ENCODE measurements around the gene RNF157. TPM values are rescaled to one million over a fixed set of nuclear protein-coding genes. Genes with fewer than 3 reads are reported as not detected.

RNF157 gene
- total RNA-seq, 1 experiment from 2014 or later = 29.3 TPM

DNA sequence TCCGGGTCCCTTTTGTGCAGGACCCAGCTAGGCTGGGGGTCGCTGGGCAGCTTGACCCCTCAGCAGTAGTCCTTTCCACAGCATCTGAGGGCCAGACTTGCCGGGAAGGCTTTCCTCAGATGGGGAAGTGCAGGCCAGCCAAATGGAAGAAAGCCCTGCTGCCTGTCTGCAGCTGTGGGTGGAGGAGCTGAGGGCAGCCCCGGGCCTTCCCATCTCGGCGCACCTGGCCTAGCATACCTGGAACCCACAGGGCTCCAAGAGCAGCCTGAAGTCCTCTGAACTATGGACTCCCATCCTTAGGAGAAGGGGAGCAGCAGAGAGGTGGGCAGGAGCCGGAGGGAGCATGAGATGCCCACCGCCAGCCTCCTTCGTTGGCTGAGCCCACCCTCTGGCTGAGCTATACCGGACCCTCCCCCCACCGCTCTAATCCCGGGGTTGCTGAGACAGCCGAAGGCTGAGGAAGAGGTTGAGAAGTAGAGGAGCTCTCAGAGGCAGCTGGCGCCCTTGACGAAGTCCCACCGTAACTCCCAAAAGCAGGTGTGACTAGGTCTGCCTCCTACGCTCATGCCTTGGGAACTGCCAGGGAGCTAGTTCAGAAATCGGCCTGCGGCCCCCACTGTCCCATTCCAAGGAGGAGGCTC is 38.1 kb upstream of the RNF157 start:
- Mint-ChIP-seq H3K4me3 (ENCODE audit: unreplicated experiment) (no peak overlapping the region), H3K27ac (ENCODE audit: unreplicated experiment) (no peak overlapping the region), H3K4me1 (ENCODE audit: low read depth, unreplicated experiment) (peaks cover 5% of the 10 kb centered on the region), H3K9me3 (ENCODE audit: unreplicated experiment) (no peaks in the 10 kb centered on the region), H3K27me3 (ENCODE audit: insufficient read depth, unreplicated experiment) (no peaks in the 10 kb centered on the region), H3K36me3 (ENCODE audit: insufficient read depth, unreplicated experiment) (peaks cover 10% of the 10 kb centered on the region)
- TF ChIP-seq, protein P1, sequence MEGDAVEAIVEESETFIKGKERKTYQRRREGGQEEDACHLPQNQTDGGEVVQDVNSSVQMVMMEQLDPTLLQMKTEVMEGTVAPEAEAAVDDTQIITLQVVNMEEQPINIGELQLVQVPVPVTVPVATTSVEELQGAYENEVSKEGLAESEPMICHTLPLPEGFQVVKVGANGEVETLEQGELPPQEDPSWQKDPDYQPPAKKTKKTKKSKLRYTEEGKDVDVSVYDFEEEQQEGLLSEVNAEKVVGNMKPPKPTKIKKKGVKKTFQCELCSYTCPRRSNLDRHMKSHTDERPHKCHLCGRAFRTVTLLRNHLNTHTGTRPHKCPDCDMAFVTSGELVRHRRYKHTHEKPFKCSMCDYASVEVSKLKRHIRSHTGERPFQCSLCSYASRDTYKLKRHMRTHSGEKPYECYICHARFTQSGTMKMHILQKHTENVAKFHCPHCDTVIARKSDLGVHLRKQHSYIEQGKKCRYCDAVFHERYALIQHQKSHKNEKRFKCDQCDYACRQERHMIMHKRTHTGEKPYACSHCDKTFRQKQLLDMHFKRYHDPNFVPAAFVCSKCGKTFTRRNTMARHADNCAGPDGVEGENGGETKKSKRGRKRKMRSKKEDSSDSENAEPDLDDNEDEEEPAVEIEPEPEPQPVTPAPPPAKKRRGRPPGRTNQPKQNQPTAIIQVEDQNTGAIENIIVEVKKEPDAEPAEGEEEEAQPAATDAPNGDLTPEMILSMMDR (IDR thresholded peaks at IDR 0.05; ENCODE audit: insufficient read depth in 1 of 2, low read depth in 1 of 2, low read length in 1 of 2, severe bottlenecking in 1 of 2, unreplicated experiment in 1 of 2) = no peak
- POLR2A ChIA-PET = interaction anchor here (0.6 kb wide), 1 partner anchor 271 kb away, joined by 3 read pairs; no protein-coding TSS in a partner anchor
- DNase-seq = no peak
- no peak overlapping the region for H3K4me3 ChIP-seq (ENCODE audit: low read depth, low read length)
- no TSS peak for BruUV-seq (replicated peaks)
- no peaks in the 10 kb centered on the region for H3K36me3 ChIP-seq (ENCODE audit: control insufficient read depth, insufficient read depth, low read length)
- intact Hi-C loops (cut with micrococcal nuclease; ENCODE audit: unreplicated experiment) = loop anchor here (2.0 to 5.0 kb wide), 3 partner anchors 30 to 266 kb away; no protein-coding TSS in a partner anchor
- no peaks in the 10 kb centered on the region for H3K9me3 ChIP-seq
- H3K27me3 ChIP-seq (replicated peaks; ENCODE audit: control insufficient read depth, insufficient read depth, low read length) = no peaks in the 10 kb centered on the region
- peaks cover 16% of the 10 kb centered on the region for H3K4me1 ChIP-seq
- CTCF ChIA-PET = interaction anchor here (0.5 to 2.1 kb wide), 4 partner anchors 10 to 264 kb away, joined by 4 to 27 read pairs (median 10); no protein-coding TSS in a partner anchor

DNA sequence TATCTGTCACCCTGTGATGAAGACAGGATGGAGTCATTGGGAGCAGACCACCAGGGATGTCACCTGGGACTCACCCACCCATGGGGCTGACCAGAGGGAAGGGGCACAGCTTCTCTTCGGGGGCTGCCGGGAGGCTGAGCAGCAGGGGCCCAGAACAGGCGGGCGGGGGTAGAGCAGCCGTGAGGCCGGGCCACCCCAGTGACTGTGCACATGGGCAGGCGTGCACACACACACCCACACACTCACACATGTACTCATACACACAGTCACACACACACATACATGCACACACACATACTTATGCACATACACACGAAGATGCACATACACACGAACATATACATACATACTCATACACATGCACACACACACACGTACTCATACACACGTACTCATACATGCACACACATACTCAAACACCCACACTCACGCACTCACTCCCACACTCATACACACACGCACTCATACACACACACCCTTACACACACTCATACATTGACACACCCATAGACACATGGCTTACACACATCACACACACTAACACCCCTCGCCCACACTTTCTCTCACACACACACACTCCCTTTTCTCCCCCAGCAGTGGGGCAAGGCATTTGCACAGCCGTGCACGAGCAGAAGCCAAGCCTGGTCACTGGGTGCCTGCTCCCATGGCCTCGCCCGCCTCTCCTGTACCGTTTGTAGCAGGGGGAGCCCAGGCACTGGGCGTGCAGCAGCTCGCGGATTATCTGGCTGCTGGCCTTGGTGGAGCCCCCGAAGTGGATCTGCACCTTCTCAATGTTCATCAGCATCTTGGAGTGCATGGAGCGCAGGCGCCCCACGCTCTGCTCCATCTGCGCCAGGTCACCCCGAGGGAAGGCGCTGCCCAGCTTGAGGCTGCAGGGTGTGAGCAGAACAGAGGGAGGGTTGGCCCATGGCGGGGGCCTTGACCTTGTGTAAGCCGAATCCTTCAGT is 37.3 kb upstream of the RNF157 start:
- Mint-ChIP-seq H3K27ac (ENCODE audit: unreplicated experiment) (no peak overlapping the region), H3K36me3 (ENCODE audit: insufficient read depth, unreplicated experiment) (peaks cover 18% of the 10 kb centered on the region), H3K27me3 (ENCODE audit: insufficient read depth, unreplicated experiment) (no peaks in the 10 kb centered on the region), H3K4me1 (ENCODE audit: low read depth, unreplicated experiment) (peaks cover 5% of the 10 kb centered on the region), H3K9me3 (ENCODE audit: unreplicated experiment) (no peaks in the 10 kb centered on the region), H3K4me3 (ENCODE audit: unreplicated experiment) (no peak overlapping the region)
- H3K9me3 ChIP-seq = no peaks in the 10 kb centered on the region
- POLR2A ChIA-PET = no interaction called here
- no TSS peak for BruUV-seq (replicated peaks)
- no peaks in the 10 kb centered on the region for H3K27me3 ChIP-seq (replicated peaks; ENCODE audit: control insufficient read depth, insufficient read depth, low read length)
- intact Hi-C loops (cut with micrococcal nuclease; ENCODE audit: unreplicated experiment) = loop anchor here (2.0 to 5.0 kb wide), 3 partner anchors 29 to 265 kb away; no protein-coding TSS in a partner anchor
- CTCF ChIA-PET = interaction anchor here (0.5 to 2.1 kb wide), 2 partner anchors 139 to 263 kb away, joined by 4 to 27 read pairs; no protein-coding TSS in a partner anchor
- DNase-seq = no peak
- TF ChIP-seq, protein P1 (IDR thresholded peaks at IDR 0.05; ENCODE audit: insufficient read depth in 1 of 2, low read depth in 1 of 2, low read length in 1 of 2, severe bottlenecking in 1 of 2, unreplicated experiment in 1 of 2) = no peak
- H3K36me3 ChIP-seq (ENCODE audit: control insufficient read depth, insufficient read depth, low read length) = no peaks in the 10 kb centered on the region
- H3K4me1 ChIP-seq = peaks cover 16% of the 10 kb centered on the region
- H3K4me3 ChIP-seq (ENCODE audit: low read depth, low read length) = no peak overlapping the region

All from Caco-2 (cell line).